H1 (cell line): Measurements from ENCODE around the gene TWIST2. TPM values are rescaled to one million over a fixed set of nuclear protein-coding genes. Genes with fewer than 3 reads are reported as not detected.

Experiments
- CTCF ChIP-seq, 3 experiments: IDR thresholded peaks; 1 replicate in 2 of 3; 2 replicates in 1 of 3; pipeline versions ENCODE4 v1.5.1 to v1.6.1; 2011; ENCODE audit warnings: low read length in 3 of 3, mild to moderate bottlenecking in 3 of 3, inconsistent platforms in 2 of 3, low read depth in 1 of 3, moderate library complexity in 1 of 3; ENCODE audit not compliant: insufficient read depth in 1 of 3; ENCODE audit errors: control extremely low read depth in 1 of 3
- E2F6 ChIP-seq: IDR thresholded peaks from 2 replicates; pipeline ENCODE4 v1.6.1; 2012; ENCODE audit warnings: inconsistent platforms
- EZH2 ChIP-seq: fragments of 200-600 bp; sonication (generic); IDR thresholded peaks from 2 replicates; pipeline ENCODE4 v1.7.1; 2012; ENCODE audit warnings: low read depth, mild to moderate bottlenecking, moderate library complexity, low read length, inconsistent platforms; ENCODE audit not compliant: severe bottlenecking
- GTF2F1 ChIP-seq: IDR thresholded peaks from 2 replicates; pipeline ENCODE4 v1.6.1; 2012; ENCODE audit warnings: low read depth, low read length, improper control_type of control experiment, borderline replicate concordance
- HDAC6 ChIP-seq: IDR thresholded peaks from one replicate; pipeline ENCODE4 v1.7.1; 2012; ENCODE audit warnings: low read depth, mild to moderate bottlenecking, inconsistent platforms, low read length, moderate library complexity
- KDM5A ChIP-seq: fragments of 200-600 bp; IDR thresholded peaks from 2 replicates; pipeline ENCODE4 v1.7.1; 2012; ENCODE audit warnings: mild to moderate bottlenecking, low read length, inconsistent platforms, mixed read lengths
- RAD21 ChIP-seq, 2 experiments: IDR thresholded peaks in 1 of 2; conservative IDR thresholded peaks in 1 of 2; 2 replicates each; pipeline ENCODE4 v1.6.1; 2011; ENCODE audit warnings: low read depth in 2 of 2, low read length in 2 of 2, improper control_type of control experiment in 1 of 2, inconsistent platforms in 1 of 2, mild to moderate bottlenecking in 1 of 2, moderate library complexity in 1 of 2
- RBBP5 ChIP-seq: IDR thresholded peaks from 2 replicates; pipeline ENCODE4 v1.7.1; 2012; ENCODE audit warnings: low read depth, mild to moderate bottlenecking, inconsistent platforms, low read length, moderate library complexity, borderline replicate concordance
- RNF2 ChIP-seq: fragments of 200-900, 300-1000 bp; sonication (generic); IDR thresholded peaks from 2 replicates; pipeline ENCODE4 v1.7.1; 2016; ENCODE audit warnings: borderline replicate concordance, low read depth, mild to moderate bottlenecking, antibody characterized with exemption, low read length; ENCODE audit not compliant: poor library complexity, severe bottlenecking; ENCODE audit errors: missing control alignments
- SP1 ChIP-seq: IDR thresholded peaks from 2 replicates; pipeline ENCODE4 v1.6.1; 2011; ENCODE audit warnings: low read depth, low read length
- SRF ChIP-seq: IDR thresholded peaks from 2 replicates; pipeline ENCODE4 v1.6.1; 2011; ENCODE audit warnings: mild to moderate bottlenecking, low read depth, low read length, moderate library complexity
- SUZ12 ChIP-seq: fragments of 200-600 bp; sonication (generic); IDR thresholded peaks from 2 replicates; pipeline ENCODE4 v1.6.1; 2012; ENCODE audit warnings: mild to moderate bottlenecking, inconsistent platforms, low read length, moderate library complexity, mixed read lengths
- YY1 ChIP-seq: IDR thresholded peaks from 2 replicates; pipeline ENCODE4 v1.6.1; 2011; ENCODE audit warnings: low read depth, mild to moderate bottlenecking, low read length
- polyA plus RNA-seq, 7 experiments: library from polyadenylated mRNA; depleted of rRNA in 3 of 7; stranded (reverse) in 5 of 7; unstranded in 2 of 7; fragments of >200 nt in 5 of 7; fragments of 200-250 nt in 2 of 7; gene quantifications; 1 replicate in 5 of 7; 2 replicates in 1 of 7; 4 replicates in 1 of 7; pipeline versions ENCODE4 v1.2.1 to v1.2.3, GENCODE V29; 2011 to 2013; ENCODE audit warnings: missing spikeins in 2 of 7, mixed read lengths in 2 of 7
- total RNA-seq: library from RNA; stranded (reverse); fragmentation: NEBNext Ultra II Directional; extraction: Animal tissue kit (Norgen Biotek cat#: 25700); gene quantifications from 2 replicates; pipeline ENCODE4 v1.2.1, GENCODE V29; 2021

The TWIST2 gene
- total and polyA plus RNA-seq, 2 of the 8 experiments (the other 6 are each of a cell fraction or from before 2014, with no cell fraction given) = 2.6 to 4.3 TPM

DNA sequence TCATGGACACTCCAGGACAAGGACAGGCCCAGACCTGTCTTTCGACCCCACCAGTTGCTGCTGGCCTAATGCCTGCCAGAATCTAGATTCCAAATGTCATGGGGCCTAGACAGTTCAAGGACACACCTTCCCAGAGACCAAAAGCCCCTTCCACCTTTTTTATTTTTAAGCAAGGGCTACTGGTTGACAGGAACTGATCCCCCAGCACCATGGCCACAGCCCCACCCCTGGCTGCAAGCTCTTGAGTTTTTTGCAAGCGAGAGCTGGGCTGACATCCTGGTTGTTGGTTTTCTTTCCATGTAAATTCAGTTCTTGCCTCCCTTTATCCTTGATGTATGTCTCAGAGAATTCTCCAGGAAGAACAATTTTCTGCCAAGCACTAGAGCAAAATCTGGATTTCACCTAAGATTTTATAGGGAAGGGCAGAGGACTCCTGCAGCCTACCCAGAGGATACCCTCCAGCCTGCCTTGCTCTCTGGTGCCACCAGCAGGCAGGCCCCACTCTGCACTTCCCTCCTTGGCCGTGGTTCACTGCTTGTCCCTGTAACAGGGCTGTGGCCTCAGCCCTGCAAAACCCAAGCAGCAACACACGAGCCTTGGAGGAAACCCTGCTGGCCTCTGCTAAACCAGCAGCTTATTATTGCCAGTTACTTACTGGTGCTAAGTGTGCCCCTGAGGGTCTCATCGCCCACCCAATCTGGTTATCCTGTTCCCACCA lies 97.7 kb downstream of the TWIST2 start (continued):
- TF ChIP-seq CTCF (IDR thresholded peaks at IDR 0.05; ENCODE audit: control extremely low read depth in 1 of 3, insufficient read depth in 1 of 3, low read depth in 1 of 3, low read length in 3 of 3) (peak; percentile 91 to 99 (median 98)), KDM5A (no peak), EZH2 (no peak), GTF2F1 (no peak), SUZ12 (no peak), E2F6 (no peak), YY1 (0 out of 2 replicates have a peak, but pooled peaks have one; percentile 12), HDAC6 (no peak), RBBP5 (no peak), SRF (no peak), SP1 (no peak), RAD21 (IDR thresholded peaks at IDR 0.05 in 1 of 2, conservative IDR thresholded peaks at IDR 0.05 in 1 of 2; ENCODE audit: low read depth in 2 of 2, low read length in 2 of 2) (peak; percentile 73 to 83), RNF2 (no peak)
